Fibroblast of villous mesenchyme (primary cell): ENCODE measurements around the gene ZNF787. TPM values are rescaled to one million over a fixed set of nuclear protein-coding genes. Genes with fewer than 3 reads are reported as not detected.
"Not testable (repeated sequence)": the region's sequence is repeated elsewhere in the genome, so short reads cannot be mapped to it uniquely, and the experiment has no call there.

Experiments used
- DNase-seq: peaks from one replicate; pipeline ENCODE4 v3.0.0-alpha.2; 2010; ENCODE audit warnings: low read depth
- H3K4me3 ChIP-seq: 2 replicates; pipeline ENCODE4 v1.5.1; 2011; ENCODE audit warnings: low read depth, mild to moderate bottlenecking, low read length
- total RNA-seq: library from RNA; depleted of rRNA; stranded (reverse); fragments of >200 nt; gene quantifications from 2 replicates; pipeline ENCODE4 v1.2.3, GENCODE V29; 2012
- TF ChIP-seq, protein P1 (sequence below): IDR thresholded peaks from 2 replicates; pipeline ENCODE4 v1.5.1; 2012; ENCODE audit warnings: low read depth, mild to moderate bottlenecking, low read length; ENCODE audit not compliant: insufficient read depth

Gene ZNF787
- total RNA-seq, 1 donor = 25.0 TPM

DNA sequence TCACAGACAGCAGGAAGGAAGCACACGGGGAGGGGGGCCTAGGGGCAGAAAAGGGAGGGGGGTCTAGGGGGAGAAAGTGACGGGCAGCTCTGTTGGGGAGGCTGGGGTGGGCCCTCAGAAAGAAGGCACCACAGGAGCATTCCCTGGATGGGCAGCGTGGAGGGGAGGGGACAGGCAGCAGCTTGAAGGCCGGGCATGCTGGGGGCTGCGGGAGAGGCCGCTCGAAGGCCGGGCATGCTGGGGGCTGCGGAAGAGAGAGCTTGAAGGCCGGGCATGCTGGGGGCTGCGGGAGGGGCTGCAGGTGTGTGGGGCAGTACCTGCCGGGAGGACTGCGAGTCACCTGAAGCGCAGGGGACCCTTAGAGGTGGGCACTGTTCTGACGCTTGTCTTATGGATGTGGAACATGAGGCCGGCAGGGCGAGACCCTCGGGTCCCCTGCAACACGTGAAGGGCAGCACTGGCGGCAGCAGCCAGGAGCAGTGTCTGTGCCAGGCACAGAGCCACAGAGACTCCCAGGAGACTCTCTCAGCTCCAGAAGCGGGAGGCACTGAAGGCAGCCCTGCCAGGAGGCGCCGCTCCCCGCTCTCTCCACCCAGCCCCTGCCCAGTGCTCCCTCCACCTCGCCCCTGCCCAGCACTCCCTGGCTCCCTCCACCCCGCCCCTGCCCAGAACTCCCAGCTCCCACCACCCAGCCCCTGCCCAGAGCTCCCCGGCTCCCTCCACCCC, 13.3 kb downstream of the ZNF787 start:
- no peak for DNase-seq
- H3K4me3 ChIP-seq = no peak overlapping the region
- TF ChIP-seq, protein P1, sequence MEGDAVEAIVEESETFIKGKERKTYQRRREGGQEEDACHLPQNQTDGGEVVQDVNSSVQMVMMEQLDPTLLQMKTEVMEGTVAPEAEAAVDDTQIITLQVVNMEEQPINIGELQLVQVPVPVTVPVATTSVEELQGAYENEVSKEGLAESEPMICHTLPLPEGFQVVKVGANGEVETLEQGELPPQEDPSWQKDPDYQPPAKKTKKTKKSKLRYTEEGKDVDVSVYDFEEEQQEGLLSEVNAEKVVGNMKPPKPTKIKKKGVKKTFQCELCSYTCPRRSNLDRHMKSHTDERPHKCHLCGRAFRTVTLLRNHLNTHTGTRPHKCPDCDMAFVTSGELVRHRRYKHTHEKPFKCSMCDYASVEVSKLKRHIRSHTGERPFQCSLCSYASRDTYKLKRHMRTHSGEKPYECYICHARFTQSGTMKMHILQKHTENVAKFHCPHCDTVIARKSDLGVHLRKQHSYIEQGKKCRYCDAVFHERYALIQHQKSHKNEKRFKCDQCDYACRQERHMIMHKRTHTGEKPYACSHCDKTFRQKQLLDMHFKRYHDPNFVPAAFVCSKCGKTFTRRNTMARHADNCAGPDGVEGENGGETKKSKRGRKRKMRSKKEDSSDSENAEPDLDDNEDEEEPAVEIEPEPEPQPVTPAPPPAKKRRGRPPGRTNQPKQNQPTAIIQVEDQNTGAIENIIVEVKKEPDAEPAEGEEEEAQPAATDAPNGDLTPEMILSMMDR = no peak

DNA sequence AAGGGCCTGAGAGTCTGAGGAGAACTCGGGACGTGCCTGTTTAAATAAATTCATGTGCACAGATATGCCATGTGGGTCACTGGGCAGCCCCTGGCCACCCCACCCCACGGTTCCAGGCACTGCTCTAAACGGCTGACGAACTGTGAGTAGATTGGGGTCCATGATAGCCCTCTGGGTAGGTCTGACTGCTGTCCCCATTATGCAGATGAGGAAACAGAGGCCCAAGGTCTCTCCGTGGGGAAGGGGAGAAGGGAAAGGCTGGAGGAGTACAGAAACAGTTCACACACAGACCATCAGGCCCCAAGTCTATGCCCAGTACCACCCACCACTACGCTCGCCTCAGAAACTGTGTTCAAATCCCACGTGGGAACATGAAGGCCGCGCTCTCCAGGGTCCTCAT, 14.1 kb downstream of the ZNF787 start:
- no peak overlapping the region for H3K4me3 ChIP-seq
- no peak for DNase-seq
- TF ChIP-seq, protein P1 = no peak

DNA sequence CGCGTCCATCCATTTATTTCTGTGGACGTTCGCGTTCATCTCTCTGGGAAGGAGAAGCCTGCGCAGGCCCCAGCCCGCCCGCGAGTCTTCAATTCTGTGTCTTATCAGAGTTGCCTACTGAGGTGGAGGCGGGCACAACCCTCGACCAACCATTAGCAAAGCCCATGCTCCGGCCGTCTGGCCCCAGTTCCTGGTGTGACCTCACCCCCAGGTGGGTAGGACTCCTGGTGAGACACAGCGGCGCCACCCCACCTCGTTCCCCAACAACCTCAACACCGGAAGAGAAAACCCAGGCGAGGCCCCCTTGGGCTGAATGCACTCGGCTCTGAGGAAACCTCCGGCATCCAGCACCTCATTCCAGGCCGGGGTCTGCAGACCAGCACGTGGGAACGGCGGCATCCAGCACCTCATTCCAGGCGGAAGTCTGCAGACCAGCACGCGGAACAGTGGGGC, 14.7 kb downstream of the ZNF787 start:
- TF ChIP-seq, protein P1 = no peak

DNA sequence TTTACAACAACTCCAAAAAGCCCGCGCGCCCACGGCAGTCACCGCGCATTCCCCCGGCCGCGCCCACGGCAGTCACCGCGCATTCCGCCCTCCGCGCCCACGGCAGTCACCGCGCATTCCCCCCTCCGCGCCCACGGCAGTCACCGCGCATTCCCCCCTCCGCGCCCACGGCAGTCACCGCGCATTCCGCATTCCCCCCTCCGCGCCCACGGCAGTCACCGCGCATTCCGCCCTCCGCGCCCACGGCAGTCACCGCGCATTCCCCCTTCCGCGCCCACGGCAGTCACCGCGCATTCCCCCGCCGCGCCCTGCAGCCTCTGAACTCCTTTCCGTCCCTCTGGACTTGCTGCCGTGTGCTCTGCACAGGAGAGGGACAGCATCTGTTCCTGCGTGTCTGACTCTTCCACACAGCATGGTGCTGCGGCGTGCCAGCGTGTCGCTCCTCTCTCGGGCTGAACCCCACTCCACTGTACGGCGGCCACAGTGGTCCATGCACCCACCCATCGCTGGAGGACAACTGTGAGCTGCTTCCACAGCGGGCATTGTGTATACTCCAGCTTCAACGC, 15.2 kb downstream of the ZNF787 start:
- not testable (repeated sequence) for DNase-seq, H3K4me3 ChIP-seq

More for the DNA sequence above, 14.7 kb downstream of the ZNF787 start:
- no peak overlapping the region for H3K4me3 ChIP-seq
- DNase-seq = no peak

DNA sequence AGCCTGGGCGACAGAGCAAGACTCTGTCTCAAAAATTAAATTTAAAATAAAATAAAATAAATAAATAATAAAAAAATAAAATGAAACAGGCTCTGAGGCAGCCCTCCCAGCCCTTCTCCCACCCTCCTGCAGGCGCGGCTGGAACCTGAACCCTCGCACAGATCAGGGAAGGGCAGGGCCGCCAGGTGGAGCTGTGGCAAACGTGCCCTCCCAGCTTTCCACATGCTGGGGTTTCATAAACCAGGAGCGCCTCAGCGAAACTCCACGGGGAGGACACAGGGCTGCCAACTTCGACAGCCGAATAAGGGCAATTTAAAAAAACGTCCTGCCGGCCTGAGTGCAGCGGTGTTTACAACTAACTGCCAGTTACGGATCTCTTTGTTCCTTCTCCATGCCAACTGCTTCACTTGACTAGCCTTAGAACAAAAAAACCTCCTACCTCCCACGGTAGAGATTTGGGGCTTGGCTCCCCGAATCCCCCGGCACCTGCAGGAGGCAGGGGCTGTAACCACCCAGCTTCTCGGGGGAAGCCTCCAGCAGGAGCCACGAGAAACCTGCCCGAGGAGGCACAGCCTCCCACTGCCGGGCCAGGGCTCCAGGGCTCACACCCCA, 15.9 kb downstream of the ZNF787 start:
- TF ChIP-seq, protein P1 = peak; percentile 50
- H3K4me3 ChIP-seq = no peak overlapping the region
- peak; percentile 53 for DNase-seq

DNA sequence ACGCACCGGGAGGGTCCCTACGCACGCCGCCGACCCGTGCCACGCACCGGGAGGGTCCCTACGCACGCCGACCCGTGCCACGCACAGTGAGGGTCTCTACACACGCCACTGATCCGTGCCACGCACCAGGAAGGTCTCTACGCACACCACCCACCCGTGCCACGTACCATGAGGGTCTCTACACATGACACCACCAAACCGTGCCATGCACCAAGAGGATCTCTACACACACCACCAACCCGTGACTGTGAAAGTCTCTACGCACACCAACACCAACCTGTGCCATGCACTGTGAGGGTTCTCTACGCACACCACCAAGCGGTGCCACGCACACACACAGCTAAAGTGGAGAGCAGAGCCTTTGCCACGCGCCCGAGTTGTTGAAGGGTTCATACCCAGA, 16.7 kb downstream of the ZNF787 start:
- no peak for DNase-seq
- H3K4me3 ChIP-seq = no peak overlapping the region
- TF ChIP-seq, protein P1 = no peak

DNA sequence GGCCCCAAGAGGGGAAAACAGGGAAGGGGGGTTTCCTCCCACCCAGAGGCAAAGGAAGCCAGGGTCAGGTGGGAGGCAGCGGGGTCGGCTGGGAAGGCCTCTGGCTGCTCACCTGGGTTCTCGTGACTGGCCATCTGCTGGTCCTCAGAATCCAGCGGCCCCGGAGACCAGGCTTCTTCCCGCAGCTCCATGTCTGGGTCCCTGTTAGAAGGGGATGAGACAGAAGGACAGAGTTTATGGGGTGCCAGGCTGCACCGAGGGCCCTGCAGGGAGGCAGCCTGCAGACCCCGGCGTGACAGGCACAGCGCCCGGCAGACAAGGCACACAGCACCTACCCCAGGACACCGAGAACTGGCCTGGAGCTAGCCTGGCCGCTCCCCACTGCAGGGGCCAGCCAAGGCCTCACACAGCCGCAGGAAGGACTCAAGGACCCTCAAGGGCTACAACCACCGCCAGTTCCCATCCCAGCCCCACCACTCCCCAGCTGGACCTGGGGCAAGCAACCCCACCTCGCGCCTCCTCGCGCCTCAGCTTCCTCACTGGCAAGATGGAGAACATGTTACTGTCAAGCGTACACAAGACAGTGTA, 18.0 kb downstream of the ZNF787 start:
- TF ChIP-seq, protein P1 = no peak
- H3K4me3 ChIP-seq = no peak overlapping the region
- DNase-seq = no peak
